Measurements from ENCODE around the gene SNX32. TPM values are rescaled to one million over a fixed set of nuclear protein-coding genes. Genes with fewer than 3 reads are reported as not detected.

SNX32 gene
- total and polyA plus RNA-seq, 7 experiments from 2014 or later = 0.38 to 2.0 (median 0.92) TPM

DNA sequence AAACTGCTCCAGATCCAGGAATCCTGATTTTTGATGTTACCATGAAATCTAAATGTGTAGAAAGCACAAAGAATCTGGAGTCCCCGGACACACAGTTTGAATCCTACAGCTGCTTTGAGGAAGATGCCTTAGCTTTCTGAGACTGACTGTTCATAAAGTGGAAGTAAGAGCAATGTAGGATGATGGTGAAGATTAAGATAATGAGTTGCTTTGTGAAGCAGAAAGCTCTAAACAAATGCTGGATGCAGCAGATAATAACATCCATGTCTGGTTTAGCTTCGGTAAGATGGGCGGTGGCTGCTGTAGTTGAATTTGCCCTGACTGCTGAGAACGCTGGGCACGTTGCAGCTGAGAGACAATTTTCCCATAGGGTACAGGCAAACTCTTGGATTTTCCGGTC lies 26.8 kb upstream of the SNX32 start:
- H3K9me3 Mint-ChIP-seq = peaks cover 0 to 2% (median 0%) of the 10 kb centered on the region in 11 donors

DNA sequence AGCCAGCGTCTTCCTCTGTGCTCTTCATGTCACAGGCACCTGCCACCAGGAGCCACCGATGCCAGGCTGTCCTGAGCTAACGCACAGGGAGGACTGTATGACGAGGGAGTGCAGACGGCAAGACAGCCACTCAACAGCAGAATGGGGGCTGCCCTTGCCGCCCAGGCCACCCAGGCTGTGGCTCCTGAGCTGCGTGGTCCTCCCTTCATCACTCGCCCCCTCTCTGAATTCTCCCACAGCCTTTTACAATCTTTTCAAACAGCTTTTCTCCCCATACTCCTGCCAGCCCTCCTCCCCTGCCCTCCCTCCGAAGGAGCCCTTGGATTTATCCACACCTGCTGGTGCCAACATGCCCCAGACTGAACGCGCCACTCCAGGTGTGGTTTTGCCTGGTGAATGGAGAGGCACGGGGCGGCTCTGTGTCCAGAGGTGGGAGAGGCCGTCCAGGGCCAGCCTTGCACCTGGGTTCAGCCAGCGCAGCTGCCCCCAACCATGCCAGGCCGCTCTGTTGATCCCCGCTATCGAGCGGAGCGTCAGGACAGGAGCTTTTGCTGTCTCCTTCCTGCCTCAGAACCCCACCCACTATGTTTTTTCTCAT lies 24.9 kb upstream of the SNX32 start:
- Mint-ChIP-seq H3K27ac (peak overlapping the region in 1 of 9 donors; percentile 42), H3K4me3 (no peak overlapping the region), H3K4me1 (peaks cover 0 to 6% (median 0%) of the 10 kb centered on the region in 7 donors), H3K36me3 (no peaks in the 10 kb centered on the region), H3K9me3 (peaks cover 0 to 2% (median 0%) of the 10 kb centered on the region in 11 donors), H3K27me3 (peaks cover 0 to 20% (median 8%) of the 10 kb centered on the region in 5 donors)
- Histone ChIP-seq H3K27ac (ENCODE audit: low read depth, low read length) (no peak overlapping the region), H3K9me3 (ENCODE audit: control insufficient read depth in 2 of 3, low read length in 3 of 3) (no peaks in the 10 kb centered on the region), H3K4me3 (ENCODE audit: low read length) (no peak overlapping the region), H3K36me3 (ENCODE audit: control insufficient read depth in 2 of 3, insufficient read depth in 3 of 3, low read length in 3 of 3) (no peaks in the 10 kb centered on the region), H3K4me1 (ENCODE audit: control insufficient read depth in 2 of 2, insufficient read depth in 2 of 2, low read length in 2 of 2) (no peaks in the 10 kb centered on the region), H3K27me3 (ENCODE audit: control insufficient read depth in 2 of 2, insufficient read depth in 2 of 2, low read length in 2 of 2) (peaks cover 0 to under 1% of the 10 kb centered on the region in 2 donors)
- ChIA-PET CTCF (interaction anchor here (1.5 kb wide), 1 partner anchor 29 kb away, joined by 3 read pairs; no protein-coding TSS in a partner anchor), POLR2A (interaction anchor here (0.6 to 0.7 kb wide), 2 partner anchors 8 to 41 kb away, joined by 3 to 4 read pairs; no protein-coding TSS in a partner anchor)
- intact Hi-C loops (cut with micrococcal nuclease) = no loop called here
- ATAC-seq (no peak), DNase-seq (no peak)

More for the DNA sequence above, 26.8 kb upstream of the SNX32 start:
- ChIA-PET CTCF (interaction anchor here (0.6 to 1.3 kb wide), 2 partner anchors 10 to 95 kb away, joined by 3 read pairs; no protein-coding TSS in a partner anchor), POLR2A (no interaction called here)
- Mint-ChIP-seq H3K36me3 (no peaks in the 10 kb centered on the region), H3K4me1 (peaks cover 0 to 5% (median 0%) of the 10 kb centered on the region in 7 donors), H3K27ac (no peak overlapping the region), H3K27me3 (peaks cover 8 to 29% (median 18%) of the 10 kb centered on the region in 5 donors), H3K4me3 (no peak overlapping the region)
- no peaks in the 10 kb centered on the region for H3K4me1 ChIP-seq (ENCODE audit: control insufficient read depth in 2 of 2, insufficient read depth in 2 of 2, low read length in 2 of 2)
- peaks cover 0 to 9% of the 10 kb centered on the region in 2 donors for H3K27me3 ChIP-seq (ENCODE audit: control insufficient read depth in 2 of 2, insufficient read depth in 2 of 2, low read length in 2 of 2)
- H3K4me3 ChIP-seq (ENCODE audit: low read length) = no peak overlapping the region
- no peaks in the 10 kb centered on the region for H3K36me3 ChIP-seq (ENCODE audit: control insufficient read depth in 2 of 3, insufficient read depth in 3 of 3, low read length in 3 of 3)
- intact Hi-C loops (cut with micrococcal nuclease) = no loop called here
- ATAC-seq (no peak), DNase-seq (no peak)
- H3K27ac ChIP-seq (ENCODE audit: low read depth, low read length) = no peak overlapping the region
- no peaks in the 10 kb centered on the region for H3K9me3 ChIP-seq (ENCODE audit: control insufficient read depth in 2 of 3, low read length in 3 of 3)

DNA sequence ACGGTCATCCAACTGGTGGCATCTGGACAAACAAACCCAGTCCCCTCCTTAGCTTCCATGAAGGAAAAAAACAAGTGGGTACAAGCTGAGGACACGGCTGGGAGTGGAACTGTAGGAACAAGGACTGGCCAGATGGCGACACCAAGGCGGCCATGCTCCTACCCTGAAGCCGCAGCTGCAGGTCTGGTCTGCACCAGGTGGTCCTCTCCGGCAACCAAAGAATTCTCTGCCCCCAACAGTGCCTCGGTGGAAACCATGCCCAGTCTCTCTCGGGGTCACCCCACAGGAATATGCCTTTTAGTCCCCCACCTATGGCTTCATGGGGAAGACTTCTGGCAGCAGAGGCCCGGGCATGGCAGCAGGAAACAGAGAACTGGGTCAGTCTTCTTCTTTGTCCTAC lies 24.3 kb upstream of the SNX32 start:
- Mint-ChIP-seq H3K36me3 (peaks cover 0 to under 1% (median 0%) of the 10 kb centered on the region in 5 donors), H3K4me1 (peaks cover 0 to 8% (median under 1%) of the 10 kb centered on the region in 7 donors), H3K9me3 (no peaks in the 10 kb centered on the region), H3K4me3 (no peak overlapping the region), H3K27ac (no peak overlapping the region), H3K27me3 (peaks cover 0 to 16% (median 3%) of the 10 kb centered on the region in 5 donors)
- H3K9me3 ChIP-seq (ENCODE audit: control insufficient read depth in 2 of 3, low read length in 3 of 3) = no peaks in the 10 kb centered on the region
- no peak for DNase-seq
- no peak for ATAC-seq
- ChIA-PET POLR2A (interaction anchor here (0.6 to 1.2 kb wide), 2 partner anchors 75 to 590 kb away, joined by 3 to 4 read pairs; no protein-coding TSS in a partner anchor), CTCF (interaction anchor here (0.7 to 1.5 kb wide), 2 partner anchors 29 to 78 kb away, joined by 3 to 4 read pairs; no protein-coding TSS in a partner anchor)
- H3K27ac ChIP-seq (ENCODE audit: low read depth, low read length) = no peak overlapping the region
- intact Hi-C loops (cut with micrococcal nuclease) = no loop called here
- no peaks in the 10 kb centered on the region for H3K4me1 ChIP-seq (ENCODE audit: control insufficient read depth in 2 of 2, insufficient read depth in 2 of 2, low read length in 2 of 2)
- no peak overlapping the region for H3K4me3 ChIP-seq (ENCODE audit: low read length)
- no peaks in the 10 kb centered on the region for H3K27me3 ChIP-seq (ENCODE audit: control insufficient read depth in 2 of 2, insufficient read depth in 2 of 2, low read length in 2 of 2)
- H3K36me3 ChIP-seq (ENCODE audit: control insufficient read depth in 2 of 3, insufficient read depth in 3 of 3, low read length in 3 of 3) = no peaks in the 10 kb centered on the region

DNA sequence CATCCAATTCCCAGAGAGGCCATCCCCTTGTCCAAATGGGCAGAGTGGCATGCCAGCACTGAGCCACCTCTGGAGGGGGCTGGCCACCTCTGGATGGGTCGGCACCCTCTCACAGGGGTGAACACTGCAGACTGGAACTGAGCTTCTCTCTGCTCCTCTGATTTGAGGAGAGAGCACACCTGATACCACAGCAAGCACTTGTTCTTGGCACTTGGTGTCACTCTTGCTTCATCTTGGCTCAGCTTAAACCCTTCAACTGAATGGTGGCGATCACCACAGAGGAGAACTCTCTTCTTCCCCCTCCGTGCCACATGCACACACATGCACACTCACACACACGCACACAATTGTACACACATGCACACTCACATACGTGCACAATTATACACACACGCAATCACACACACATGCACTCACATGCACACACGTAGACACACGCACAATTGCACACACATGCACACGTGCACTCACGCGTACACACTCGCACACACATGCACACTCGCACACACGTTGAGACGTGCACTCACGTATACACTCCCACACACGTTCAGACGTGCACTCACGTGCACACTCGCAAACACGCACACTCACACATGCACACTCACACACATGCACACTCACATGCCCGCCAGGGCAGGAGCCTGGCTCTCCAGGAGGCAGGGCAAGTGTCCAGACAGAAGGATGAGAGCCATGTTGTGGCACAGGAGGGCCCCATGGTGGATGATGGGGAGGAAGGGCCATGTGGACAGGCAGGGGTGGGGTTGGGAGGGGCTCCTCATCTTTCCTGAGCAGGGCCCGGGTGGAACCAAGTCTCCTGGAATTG lies 23.5 kb upstream of the SNX32 start:
- CTCF ChIA-PET = interaction anchor here (0.5 to 1.5 kb wide), 4 partner anchors 30 to 245 kb away, joined by 3 to 4 read pairs (median 3); no protein-coding TSS in a partner anchor
- POLR2A ChIA-PET = interaction anchor here (0.6 to 1.2 kb wide), 2 partner anchors 74 to 590 kb away, joined by 3 to 4 read pairs; no protein-coding TSS in a partner anchor
- ATAC-seq (peak; percentile 73), DNase-seq (peak in 3 of 9 donors; percentile 27 to 31 (median 29))
- H3K4me3 Mint-ChIP-seq = no peak overlapping the region
- H3K4me1 Mint-ChIP-seq = peaks cover 0 to 8% (median 2%) of the 10 kb centered on the region in 7 donors
- peak overlapping the region in 1 of 9 donors; percentile 59 for H3K27ac Mint-ChIP-seq
- no peaks in the 10 kb centered on the region for H3K9me3 Mint-ChIP-seq
- H3K4me1 ChIP-seq (ENCODE audit: control insufficient read depth in 2 of 2, insufficient read depth in 2 of 2, low read length in 2 of 2) = no peaks in the 10 kb centered on the region
- H3K27ac ChIP-seq (ENCODE audit: low read depth, low read length) = no peak overlapping the region
- intact Hi-C loops (cut with micrococcal nuclease) = loop anchor here in 1 of 2 donors (1.0 kb wide), 3 partner anchors 74 to 235 kb away; no protein-coding TSS in a partner anchor
- peaks cover 0 to 4% (median 0%) of the 10 kb centered on the region in 3 experiments for H3K36me3 ChIP-seq (ENCODE audit: control insufficient read depth in 2 of 3, insufficient read depth in 3 of 3, low read length in 3 of 3)
- peaks cover 0 to 15% (median 0%) of the 10 kb centered on the region in 5 donors for H3K27me3 Mint-ChIP-seq
- H3K9me3 ChIP-seq (ENCODE audit: control insufficient read depth in 2 of 3, low read length in 3 of 3) = no peaks in the 10 kb centered on the region
- no peak overlapping the region for H3K4me3 ChIP-seq (ENCODE audit: low read length)
- H3K27me3 ChIP-seq (ENCODE audit: control insufficient read depth in 2 of 2, insufficient read depth in 2 of 2, low read length in 2 of 2) = no peaks in the 10 kb centered on the region
- H3K36me3 Mint-ChIP-seq = peaks cover 0 to 2% (median 0%) of the 10 kb centered on the region in 5 donors

DNA sequence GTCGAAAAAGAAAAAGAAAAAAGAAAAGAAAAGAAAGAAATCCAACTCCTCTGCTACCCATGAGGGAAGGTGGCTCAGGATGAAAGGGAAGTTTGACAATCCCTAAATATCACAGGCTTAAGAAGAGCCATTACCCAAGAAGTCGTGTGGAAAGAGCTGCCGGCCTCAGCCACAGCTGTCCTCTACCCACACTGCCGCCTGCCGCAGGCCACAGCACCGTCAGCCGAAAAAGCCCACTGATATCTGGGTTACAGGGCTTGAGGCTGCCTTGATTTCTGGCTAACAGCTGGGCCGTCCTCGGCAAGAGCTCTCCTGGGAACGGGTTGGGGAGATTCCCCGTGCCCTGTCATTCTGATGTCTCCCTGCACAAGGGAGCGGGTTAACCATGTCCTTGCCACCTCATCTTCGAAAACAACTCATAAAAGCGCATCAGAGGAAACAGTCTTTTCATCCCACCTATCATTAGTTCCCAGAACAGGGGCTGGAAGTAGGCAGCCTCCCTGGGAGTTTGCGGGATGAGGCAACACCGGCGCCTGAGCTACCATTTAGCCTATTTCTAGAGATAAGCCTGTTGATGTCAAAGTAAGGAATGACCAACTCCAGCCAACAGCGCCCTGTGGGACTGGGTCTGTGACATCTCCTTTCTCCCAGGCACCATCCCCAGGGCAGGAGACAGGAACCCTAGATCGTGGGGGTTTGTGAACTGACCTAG lies 21.8 kb upstream of the SNX32 start:
- no peaks in the 10 kb centered on the region for H3K9me3 Mint-ChIP-seq
- no peak for DNase-seq
- no peak overlapping the region for H3K27ac ChIP-seq (ENCODE audit: low read depth, low read length)
- ATAC-seq = no peak
- CTCF ChIA-PET = interaction anchor here (0.7 to 1.1 kb wide), 2 partner anchors 178 to 708 kb away, joined by 3 read pairs; no protein-coding TSS in a partner anchor
- no peak overlapping the region for H3K4me3 Mint-ChIP-seq
- H3K9me3 ChIP-seq (ENCODE audit: control insufficient read depth in 2 of 3, low read length in 3 of 3) = no peaks in the 10 kb centered on the region
- peaks cover 0 to 8% (median 0%) of the 10 kb centered on the region in 5 donors for H3K36me3 Mint-ChIP-seq
- intact Hi-C loops (cut with micrococcal nuclease) = no loop called here
- H3K27ac Mint-ChIP-seq = peak overlapping the region in 1 of 9 donors; percentile 28
- peaks cover 0 to under 1% of the 10 kb centered on the region in 2 donors for H3K4me1 ChIP-seq (ENCODE audit: control insufficient read depth in 2 of 2, insufficient read depth in 2 of 2, low read length in 2 of 2)
- POLR2A ChIA-PET = interaction anchor here (0.6 kb wide), 1 partner anchor 11 kb away, joined by 3 read pairs; no protein-coding TSS in a partner anchor
- H3K36me3 ChIP-seq (ENCODE audit: control insufficient read depth in 2 of 3, insufficient read depth in 3 of 3, low read length in 3 of 3) = peaks cover 0 to 5% (median 0%) of the 10 kb centered on the region in 3 experiments
- peaks cover 5 to 15% (median 10%) of the 10 kb centered on the region in 7 donors for H3K4me1 Mint-ChIP-seq
- H3K27me3 Mint-ChIP-seq = peaks cover 0 to 14% (median 0%) of the 10 kb centered on the region in 5 donors
- no peak overlapping the region for H3K4me3 ChIP-seq (ENCODE audit: low read length)
- no peaks in the 10 kb centered on the region for H3K27me3 ChIP-seq (ENCODE audit: control insufficient read depth in 2 of 2, insufficient read depth in 2 of 2, low read length in 2 of 2)

Measured in naive thymus-derived CD4-positive, alpha-beta T cell (primary cell).